SK-N-SH (cell line): Measurements from ENCODE around the gene ADRM1. TPM values are rescaled to one million over a fixed set of nuclear protein-coding genes. Genes with fewer than 3 reads are reported as not detected.

Experiments
- CTCF ChIA-PET: fragments of 300-600, 350-600 bp; formaldehyde crosslinking; extraction: SDS; loops from one replicate; lab custom pipeline; 2021; lab: Yijun Ruan, JAX
- POLR2A ChIA-PET: fragments of 350-600 bp; sonication (Branson Sonifier 250); formaldehyde crosslinking; extraction: SDS; loops from one replicate; lab custom pipeline; 2020; ENCODE audit warnings: antibody characterized with exemption, inconsistent platforms; lab: Yijun Ruan, JAX
- DNase-seq: peaks from one replicate; pipeline ENCODE4 v3.0.0; 2012
- H2AFZ ChIP-seq: fragments of 200-600 bp; sonication (generic); 2 replicates; pipeline ENCODE4 v1.8.1; 2016; ENCODE audit warnings: antibody characterized with exemption, mild to moderate bottlenecking, low read depth
- H3F3A ChIP-seq: fragments of 200-600 bp; sonication (generic); replicated peaks from 2 replicates; pipeline ENCODE3; 2016; ENCODE audit warnings: antibody characterized with exemption, mild to moderate bottlenecking; ENCODE audit not compliant: insufficient read depth
- H3K27ac ChIP-seq, 2 experiments: fragments of 200-500 bp in 1 of 2; fragments of 200-600 bp in 1 of 2; sonication (Bioruptor generic) in 1 of 2; sonication (generic), shearing (Covaris generic) in 1 of 2; 2 replicates each; pipeline versions ENCODE4 v1.5.1 to v1.6.1; 2014 to 2016; ENCODE audit warnings: low read depth in 2 of 2, inconsistent platforms in 1 of 2, low read length in 1 of 2, mild to moderate bottlenecking in 1 of 2, mixed read lengths in 1 of 2
- H3K27me3 ChIP-seq: fragments of 200-600 bp; sonication (generic), shearing (Covaris generic); 2 replicates; pipeline ENCODE4 v1.6.1; 2016; ENCODE audit warnings: mixed run types; ENCODE audit not compliant: insufficient read depth
- H3K36me3 ChIP-seq, 2 experiments: fragments of 200-500 bp in 1 of 2; fragments of 200-600 bp in 1 of 2; sonication (Bioruptor generic) in 1 of 2; sonication (generic) in 1 of 2; replicated peaks in 1 of 2; 2 replicates each; pipeline versions ENCODE3 to v1.5.1; 2014 to 2016; ENCODE audit warnings: low read length in 1 of 2, mild to moderate bottlenecking in 1 of 2; ENCODE audit not compliant: insufficient read depth in 2 of 2, control insufficient read depth in 1 of 2
- H3K4me1 ChIP-seq, 2 experiments: fragments of 200-500 bp in 1 of 2; fragments of 200-600 bp in 1 of 2; sonication (Bioruptor generic) in 1 of 2; sonication (generic), shearing (Covaris generic) in 1 of 2; 2 replicates each; pipeline versions ENCODE4 v1.5.1 to v1.6.1; 2014 to 2016; ENCODE audit warnings: low read depth in 1 of 2, low read length in 1 of 2, mixed run types in 1 of 2; ENCODE audit not compliant: insufficient read depth in 2 of 2, control insufficient read depth in 1 of 2
- H3K4me2 ChIP-seq: fragments of 200-600 bp; sonication (generic), shearing (Covaris generic); 2 replicates; pipeline ENCODE4 v1.6.1; 2017; ENCODE audit warnings: mixed run types
- H3K4me3 ChIP-seq, 2 experiments: fragments of 200-500 bp in 1 of 2; fragments of 200-600 bp in 1 of 2; sonication (Bioruptor generic) in 1 of 2; sonication (generic), shearing (Covaris generic) in 1 of 2; 2 replicates each; pipeline versions ENCODE4 v1.5.1 to v1.8.1; 2014 to 2016; ENCODE audit warnings: low read depth in 2 of 2, inconsistent platforms in 1 of 2, low read length in 1 of 2, mild to moderate bottlenecking in 1 of 2, mixed read lengths in 1 of 2, moderate library complexity in 1 of 2
- H3K79me2 ChIP-seq: fragments of 200-600 bp; sonication (generic); 2 replicates; pipeline ENCODE4 v1.8.1; 2017; ENCODE audit warnings: mild to moderate bottlenecking; ENCODE audit not compliant: insufficient read depth
- H3K9ac ChIP-seq: fragments of 200-600 bp; sonication (generic); 2 replicates; pipeline ENCODE4 v1.6.1; 2017; ENCODE audit warnings: mixed run types
- H3K9me2 ChIP-seq: fragments of 200-600 bp; sonication (generic); 2 replicates; pipeline ENCODE4 v1.6.1; 2017; ENCODE audit warnings: mixed run types
- H3K9me3 ChIP-seq: fragments of 200-600 bp; sonication (generic); 2 replicates; pipeline ENCODE4 v1.6.1; 2017; ENCODE audit warnings: mixed run types, mild to moderate bottlenecking, moderate library complexity
- H4K20me1 ChIP-seq: fragments of 200-600 bp; sonication (generic); 2 replicates; pipeline ENCODE4 v1.6.1; 2017; ENCODE audit warnings: mild to moderate bottlenecking, mixed run types; ENCODE audit not compliant: insufficient read depth
- CHD2 ChIP-seq: fragments of 150-350 bp; IDR thresholded peaks from 2 replicates; pipeline ENCODE4 v1.6.1; 2018; ENCODE audit warnings: low read length; ENCODE audit not compliant: partially characterized antibody
- EP300 ChIP-seq, 2 experiments: IDR thresholded peaks; 2 replicates each; pipeline versions ENCODE4 v1.4.0 to v1.6.1; 2012; ENCODE audit warnings: borderline replicate concordance in 1 of 2, low read depth in 1 of 2, low read length in 1 of 2
- FOSL2 ChIP-seq: IDR thresholded peaks from 2 replicates; pipeline ENCODE4 v1.4.0; 2012; ENCODE audit warnings: low read depth, mild to moderate bottlenecking, moderate library complexity, borderline replicate concordance
- FOXJ3 ChIP-seq: sonication (generic); formaldehyde crosslinking; IDR thresholded peaks from 2 replicates; pipeline ENCODE4 v1.5.1; 2020; ENCODE audit warnings: mild to moderate bottlenecking, missing genetic modification reagents
- FOXM1 ChIP-seq: IDR thresholded peaks from 2 replicates; pipeline ENCODE4 v1.4.0; 2012; ENCODE audit warnings: low read depth, mild to moderate bottlenecking
- GABPA ChIP-seq: IDR thresholded peaks from 2 replicates; pipeline ENCODE4 v1.4.0; 2012; ENCODE audit warnings: low read depth, mild to moderate bottlenecking
- GATA2 ChIP-seq: sonication (generic); formaldehyde crosslinking; IDR thresholded peaks from 2 replicates; pipeline ENCODE4 v1.5.0; 2020; ENCODE audit warnings: mild to moderate bottlenecking, missing genetic modification reagents
- MEF2A ChIP-seq: IDR thresholded peaks from 2 replicates; pipeline ENCODE4 v1.4.0; 2012; ENCODE audit warnings: low read depth, borderline replicate concordance
- MXI1 ChIP-seq: IDR thresholded peaks from 2 replicates; pipeline ENCODE4 v1.6.1; 2012; ENCODE audit warnings: mild to moderate bottlenecking, low read depth, low read length, improper control_type of control experiment
- NFIC ChIP-seq: IDR thresholded peaks from 2 replicates; pipeline ENCODE4 v1.4.0; 2012; ENCODE audit warnings: borderline replicate concordance
- NRF1 ChIP-seq: IDR thresholded peaks from 2 replicates; pipeline ENCODE4 v1.6.1; 2012; ENCODE audit warnings: low read depth, mild to moderate bottlenecking, low read length
- RAD21 ChIP-seq: IDR thresholded peaks from 2 replicates; pipeline ENCODE4 v1.6.1; 2012; ENCODE audit warnings: mild to moderate bottlenecking, low read length
- RCOR1 ChIP-seq: fragments of 150-350 bp; IDR thresholded peaks from 2 replicates; pipeline ENCODE4 v1.6.1; 2017; ENCODE audit warnings: antibody characterized with exemption, low read length
- RXRA ChIP-seq: IDR thresholded peaks from 2 replicates; pipeline ENCODE4 v1.4.0; 2012; ENCODE audit warnings: low read depth, mild to moderate bottlenecking, borderline replicate concordance
- SMC3 ChIP-seq: IDR thresholded peaks from 2 replicates; pipeline ENCODE4 v1.6.1; 2012; ENCODE audit warnings: low read depth, low read length, improper control_type of control experiment
- TAF1 ChIP-seq: IDR thresholded peaks from 2 replicates; pipeline ENCODE4 v1.6.1; 2012; ENCODE audit warnings: low read depth, mild to moderate bottlenecking, low read length, moderate library complexity, borderline replicate concordance
- TCF12 ChIP-seq: IDR thresholded peaks from 2 replicates; pipeline ENCODE4 v1.4.0; 2012
- TEAD4 ChIP-seq: IDR thresholded peaks from 2 replicates; pipeline ENCODE4 v1.4.0; 2012; ENCODE audit warnings: mild to moderate bottlenecking, borderline replicate concordance; ENCODE audit not compliant: insufficient read depth
- USF1 ChIP-seq: IDR thresholded peaks from 2 replicates; pipeline ENCODE4 v1.4.0; 2012; ENCODE audit warnings: low read depth, borderline replicate concordance
- YY1 ChIP-seq: IDR thresholded peaks from 2 replicates; pipeline ENCODE4 v1.4.0; 2012; ENCODE audit warnings: low read depth, mild to moderate bottlenecking
- WGBS: methylation state at CpG from one replicate; pipeline ENCODE4 v1.1.6; 2017; ENCODE audit warnings: low lambda C conversion rate; 5-methylcytosine and 5-hydroxymethylcytosine counted together
- polyA plus RNA-seq, 3 experiments: library from polyadenylated mRNA; depleted of rRNA; stranded (reverse); fragments of >200 nt; gene quantifications; 2 replicates each; pipeline ENCODE4 v1.2.3, GENCODE V29; 2012
- TF ChIP-seq, protein P1 (sequence below): IDR thresholded peaks from 2 replicates; pipeline ENCODE4; 2012

The ADRM1 gene
- polyA plus RNA-seq, 1 of the 3 experiments (the other 2 are of a cell fraction), result 142 TPM

GRCh38 chr20:62262064-62262463 lies 40.7 kb upstream of the ADRM1 start:
- TF ChIP-seq YY1 (no peak), MEF2A (no peak), FOSL2 (no peak), MXI1 (no peak), TAF1 (no peak), EP300 (IDR thresholded peaks at IDR 0.05; ENCODE audit: borderline replicate concordance in 1 of 2, low read depth in 1 of 2, low read length in 1 of 2) (no peak), RCOR1 (no peak), RAD21 (no peak), NFIC (no peak), TEAD4 (no peak), FOXJ3 (CRISPR knock-in tag) (no peak), FOXM1 (no peak), USF1 (no peak), TCF12 (no peak), RXRA (no peak), GATA2 (no peak)
- TF ChIP-seq, protein P1, sequence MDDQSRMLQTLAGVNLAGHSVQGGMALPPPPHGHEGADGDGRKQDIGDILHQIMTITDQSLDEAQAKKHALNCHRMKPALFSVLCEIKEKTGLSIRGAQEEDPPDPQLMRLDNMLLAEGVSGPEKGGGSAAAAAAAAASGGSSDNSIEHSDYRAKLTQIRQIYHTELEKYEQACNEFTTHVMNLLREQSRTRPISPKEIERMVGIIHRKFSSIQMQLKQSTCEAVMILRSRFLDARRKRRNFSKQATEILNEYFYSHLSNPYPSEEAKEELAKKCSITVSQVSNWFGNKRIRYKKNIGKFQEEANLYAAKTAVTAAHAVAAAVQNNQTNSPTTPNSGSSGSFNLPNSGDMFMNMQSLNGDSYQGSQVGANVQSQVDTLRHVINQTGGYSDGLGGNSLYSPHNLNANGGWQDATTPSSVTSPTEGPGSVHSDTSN, result no peak
- Histone ChIP-seq H3K4me2 (no peak overlapping the region), H2AFZ (no peak overlapping the region), H3K36me3 (peaks cover 27 to 44% of the 10 kb centered on the region in 2 experiments), H3K27ac (no peak overlapping the region), H3K79me2 (peaks cover 24% of the 10 kb centered on the region), H3K9me3 (no peaks in the 10 kb centered on the region), H3K4me1 (no peaks in the 10 kb centered on the region), H4K20me1 (peaks cover 31% of the 10 kb centered on the region), H3K27me3 (no peaks in the 10 kb centered on the region), H3F3A (peaks cover 5% of the 10 kb centered on the region), H3K9me2 (no peaks in the 10 kb centered on the region), H3K4me3 (no peak overlapping the region), H3K9ac (no peak overlapping the region)
- POLR2A ChIA-PET, result no interaction called here
- 95% methylated on average over 10 of the region's 10 CpGs for WGBS
- CTCF ChIA-PET, result interaction anchor here (0.6 kb wide), 1 partner anchor 10 kb away, joined by 3 read pairs; no protein-coding TSS in a partner anchor
- no peak for DNase-seq

GRCh38 chr20:62263396-62263795 lies 39.4 kb upstream of the ADRM1 start:
- H3K27me3 ChIP-seq, result no peaks in the 10 kb centered on the region
- no peaks in the 10 kb centered on the region for H3F3A ChIP-seq
- peaks cover 19% of the 10 kb centered on the region for H4K20me1 ChIP-seq
- ChIA-PET CTCF (interaction anchor here (1.2 kb wide), 1 partner anchor 119 kb away, joined by 3 read pairs; no protein-coding TSS in a partner anchor), POLR2A (no interaction called here)
- no peak overlapping the region for H3K4me3 ChIP-seq
- TF ChIP-seq TCF12, result no peak
- no peak for TF ChIP-seq CHD2
- no peak for TF ChIP-seq RXRA
- no peak for TF ChIP-seq NFIC
- no peak for TF ChIP-seq GABPA
- TF ChIP-seq NRF1, result no peak
- TF ChIP-seq YY1, result no peak
- no peak for TF ChIP-seq FOSL2
- no peak for TF ChIP-seq SMC3
- DNase-seq, result no peak
- peaks cover 16% of the 10 kb centered on the region; the same call in 1 of the 2 replicates for H3K79me2 ChIP-seq
- H3K9me3 ChIP-seq, result no peaks in the 10 kb centered on the region
- H3K9ac ChIP-seq, result no peak overlapping the region
- 94% methylated on average over 14 of the region's 14 CpGs for WGBS
- H2AFZ ChIP-seq, result no peak overlapping the region
- H3K27ac ChIP-seq, result no peak overlapping the region
- H3K36me3 ChIP-seq, result peaks cover 27 to 41% of the 10 kb centered on the region in 2 experiments
- no peaks in the 10 kb centered on the region for H3K9me2 ChIP-seq
- H3K4me2 ChIP-seq, result no peak overlapping the region
- no peaks in the 10 kb centered on the region for H3K4me1 ChIP-seq
